ENCODE results near the gene DOCK2. TPM values are rescaled to one million over a fixed set of nuclear protein-coding genes. Genes with fewer than 3 reads are reported as not detected.

The DOCK2 gene
- total and polyA plus RNA-seq, 2 experiments from 2014 or later = 6.5 to 10.4 TPM

DNA sequence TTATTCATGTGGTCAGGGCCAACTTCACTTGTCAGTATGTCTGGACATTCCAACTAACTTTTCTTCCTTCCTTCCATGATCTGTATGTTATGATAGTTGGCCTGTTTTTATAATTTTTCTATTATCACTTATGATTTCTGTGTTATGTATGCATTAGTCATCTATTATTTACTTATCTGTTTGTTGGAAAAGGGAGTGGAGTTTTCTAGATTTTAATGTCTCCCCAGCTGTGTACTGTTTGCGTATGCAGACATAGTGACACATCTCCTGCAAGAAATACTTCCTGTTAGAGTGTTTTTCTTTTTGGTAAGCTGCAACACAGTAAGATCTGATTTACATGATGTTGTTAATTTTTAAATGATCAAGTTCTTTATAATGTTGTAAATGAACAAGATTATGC is 351.9 kb downstream of the DOCK2 start:
- WGBS, 2 experiments (ENCODE audit: low coverage in 1 of 2, low lambda C conversion rate in 2 of 2, missing lambda C conversion rate in 2 of 2) = 95 to 96% methylated on average over 1 of the region's 1 CpG
- H3K4me3 ChIP-seq = no peak overlapping the region
- no peak overlapping the region for H3K4me2 ChIP-seq (ENCODE audit: unreplicated experiment)
- no peak overlapping the region for H3K27ac ChIP-seq
- H3K9me2 ChIP-seq (ENCODE audit: insufficient read depth) = no peaks in the 10 kb centered on the region
- in situ Hi-C loops (cut with MboI) = no loop called here
- no peak for DNase-seq
- no peaks in the 10 kb centered on the region for H3K4me1 ChIP-seq (ENCODE audit: insufficient read depth)
- no peaks in the 10 kb centered on the region for H3F3A ChIP-seq (ENCODE audit: insufficient read depth)
- no peak overlapping the region for H2AFZ ChIP-seq
- no peaks in the 10 kb centered on the region for H4K20me1 ChIP-seq (ENCODE audit: insufficient read depth)
- H3K9ac ChIP-seq = no peak overlapping the region
- H3K27me3 ChIP-seq (replicated peaks; ENCODE audit: insufficient read depth) = no peaks in the 10 kb centered on the region
- TF ChIP-seq EZH2 (IDR thresholded peaks at IDR 0.05; ENCODE audit: insufficient read depth, poor library complexity, severe bottlenecking) (no peak), EZH2phosphoT487 (IDR thresholded peaks at IDR 0.05; ENCODE audit: insufficient read depth, low read depth) (no peak)
- H3K79me2 ChIP-seq (ENCODE audit: insufficient read depth) = no peaks in the 10 kb centered on the region
- H3K36me3 ChIP-seq (ENCODE audit: low read depth) = no peaks in the 10 kb centered on the region
- no peaks in the 10 kb centered on the region for H3K9me3 ChIP-seq (ENCODE audit: low read depth)

DNA sequence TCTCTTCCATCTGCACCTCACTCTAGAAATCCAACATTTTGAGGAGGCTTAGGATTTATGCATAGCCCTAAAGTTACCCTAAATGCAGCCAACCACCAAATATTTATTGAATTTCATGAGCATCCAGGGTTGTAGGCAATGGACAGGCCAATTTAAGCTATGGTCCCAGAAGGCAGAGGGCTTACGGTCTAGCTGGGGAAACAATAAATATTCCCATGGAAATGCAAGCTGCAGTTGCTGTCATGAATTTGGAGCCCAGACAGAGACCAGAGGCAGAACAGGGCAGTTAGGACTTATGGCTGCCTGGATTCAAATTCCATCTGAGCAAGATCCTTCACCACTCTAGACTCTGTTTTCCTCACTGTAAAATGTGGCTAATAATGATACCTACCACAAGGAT is 352.3 kb downstream of the DOCK2 start:
- Histone ChIP-seq H3K79me2 (ENCODE audit: insufficient read depth) (no peaks in the 10 kb centered on the region), H2AFZ (no peak overlapping the region), H3F3A (ENCODE audit: insufficient read depth) (no peaks in the 10 kb centered on the region), H3K27me3 (replicated peaks; ENCODE audit: insufficient read depth) (no peaks in the 10 kb centered on the region), H3K36me3 (ENCODE audit: low read depth) (no peaks in the 10 kb centered on the region), H3K4me2 (ENCODE audit: unreplicated experiment) (no peak overlapping the region), H3K9me3 (ENCODE audit: low read depth) (no peaks in the 10 kb centered on the region), H3K9me2 (ENCODE audit: insufficient read depth) (no peaks in the 10 kb centered on the region), H3K9ac (no peak overlapping the region), H3K4me3 (no peak overlapping the region), H4K20me1 (ENCODE audit: insufficient read depth) (no peaks in the 10 kb centered on the region), H3K27ac (no peak overlapping the region), H3K4me1 (ENCODE audit: insufficient read depth) (no peaks in the 10 kb centered on the region)
- 67 to 77% methylated on average over 1 of the region's 1 CpG for WGBS, 2 experiments (ENCODE audit: low coverage in 1 of 2, low lambda C conversion rate in 2 of 2, missing lambda C conversion rate in 2 of 2)
- in situ Hi-C loops (cut with MboI) = no loop called here
- no peak for DNase-seq
- TF ChIP-seq EZH2 (IDR thresholded peaks at IDR 0.05; ENCODE audit: insufficient read depth, poor library complexity, severe bottlenecking) = no peak
- TF ChIP-seq EZH2phosphoT487 (IDR thresholded peaks at IDR 0.05; ENCODE audit: insufficient read depth, low read depth) = no peak

DNA sequence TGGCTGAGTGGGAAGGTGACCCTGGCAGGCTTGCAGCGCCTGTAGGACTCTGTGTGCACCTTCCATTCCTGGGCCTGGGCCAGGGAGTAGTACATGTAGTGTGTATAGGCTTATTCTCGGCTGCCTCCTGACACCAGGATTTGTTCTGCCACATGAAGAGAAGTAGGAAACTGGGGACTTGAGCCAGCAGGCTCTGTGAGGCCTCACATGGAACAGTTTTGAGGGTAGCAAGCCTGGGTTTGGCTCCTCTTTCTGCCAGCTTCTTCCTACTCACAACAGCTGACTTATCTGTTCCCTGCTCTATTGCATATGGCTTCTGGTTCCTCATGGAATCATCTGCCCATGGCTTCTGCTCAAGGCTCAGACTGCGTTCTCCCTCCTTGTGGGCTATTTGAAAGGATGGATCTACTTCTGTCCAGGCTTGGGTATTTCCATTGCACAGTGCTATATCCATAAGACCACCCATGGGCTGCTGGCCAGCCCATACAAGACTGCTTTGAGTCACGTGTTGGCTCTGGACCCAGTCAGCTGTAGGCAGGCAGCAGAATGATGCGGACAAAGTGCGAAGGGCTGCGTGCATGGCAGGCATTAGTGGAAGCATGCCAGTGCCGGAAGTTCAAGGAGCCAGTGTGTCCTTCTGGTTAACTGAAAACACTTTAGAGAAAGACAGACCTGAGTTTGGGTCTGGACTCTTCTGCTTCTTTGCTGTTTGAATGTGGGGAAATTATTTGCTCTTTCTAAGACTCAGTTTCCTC is 354.2 kb downstream of the DOCK2 start:
- 91 to 94% methylated on average over 8 of the region's 8 CpGs for WGBS, 2 experiments (ENCODE audit: low coverage in 1 of 2, low lambda C conversion rate in 2 of 2, missing lambda C conversion rate in 2 of 2)
- H3K27me3 ChIP-seq (replicated peaks; ENCODE audit: insufficient read depth) = no peaks in the 10 kb centered on the region
- no peaks in the 10 kb centered on the region for H3K36me3 ChIP-seq (ENCODE audit: low read depth)
- H3K9me2 ChIP-seq (ENCODE audit: insufficient read depth) = no peaks in the 10 kb centered on the region
- H3K27ac ChIP-seq = no peak overlapping the region
- H3K9me3 ChIP-seq (ENCODE audit: low read depth) = no peaks in the 10 kb centered on the region
- no peaks in the 10 kb centered on the region for H3F3A ChIP-seq (ENCODE audit: insufficient read depth)
- H3K4me1 ChIP-seq (ENCODE audit: insufficient read depth) = no peaks in the 10 kb centered on the region
- H2AFZ ChIP-seq = no peak overlapping the region
- no peak for DNase-seq
- H3K79me2 ChIP-seq (ENCODE audit: insufficient read depth) = no peaks in the 10 kb centered on the region
- H3K4me3 ChIP-seq = no peak overlapping the region
- H4K20me1 ChIP-seq (ENCODE audit: insufficient read depth) = no peaks in the 10 kb centered on the region
- no peak for TF ChIP-seq EZH2 (IDR thresholded peaks at IDR 0.05; ENCODE audit: insufficient read depth, poor library complexity, severe bottlenecking)
- no peak for TF ChIP-seq EZH2phosphoT487 (IDR thresholded peaks at IDR 0.05; ENCODE audit: insufficient read depth, low read depth)
- in situ Hi-C loops (cut with MboI) = no loop called here
- H3K4me2 ChIP-seq (ENCODE audit: unreplicated experiment) = no peak overlapping the region
- no peak overlapping the region for H3K9ac ChIP-seq

GRCh38 chr5:169992789-169993484 is 355.9 kb downstream of the DOCK2 start:
- Histone ChIP-seq H3K9me2 (ENCODE audit: insufficient read depth) (no peaks in the 10 kb centered on the region), H3K4me2 (ENCODE audit: unreplicated experiment) (no peak overlapping the region), H3F3A (ENCODE audit: insufficient read depth) (no peaks in the 10 kb centered on the region), H3K4me3 (no peak overlapping the region), H2AFZ (no peak overlapping the region), H3K9me3 (ENCODE audit: low read depth) (no peaks in the 10 kb centered on the region), H4K20me1 (ENCODE audit: insufficient read depth) (no peaks in the 10 kb centered on the region), H3K79me2 (ENCODE audit: insufficient read depth) (no peaks in the 10 kb centered on the region), H3K27me3 (replicated peaks; ENCODE audit: insufficient read depth) (no peaks in the 10 kb centered on the region), H3K36me3 (ENCODE audit: low read depth) (no peaks in the 10 kb centered on the region), H3K27ac (no peak overlapping the region), H3K4me1 (ENCODE audit: insufficient read depth) (no peaks in the 10 kb centered on the region), H3K9ac (no peak overlapping the region)
- TF ChIP-seq EZH2phosphoT487 (IDR thresholded peaks at IDR 0.05; ENCODE audit: insufficient read depth, low read depth) (no peak), EZH2 (IDR thresholded peaks at IDR 0.05; ENCODE audit: insufficient read depth, poor library complexity, severe bottlenecking) (no peak)
- DNase-seq = no peak
- in situ Hi-C loops (cut with MboI) = no loop called here
- 80 to 88% methylated on average over 2 of the region's 2 CpGs for WGBS, 2 experiments (ENCODE audit: low coverage in 1 of 2, low lambda C conversion rate in 2 of 2, missing lambda C conversion rate in 2 of 2)
